ENCODE data around the gene PXDC1.
"Not testable (repeated sequence)": the region's sequence is repeated elsewhere in the genome, so short reads cannot be mapped to it uniquely, and the experiment has no call there.

The PXDC1 gene

GRCh38 chr6:3782876-3783832, 31.6 kb upstream of the PXDC1 start:
- DNase-seq: no peak

GRCh38 chr6:3781504-3781903, 30.0 kb upstream of the PXDC1 start:
- DNase-seq: no peak

- no peak for DNase-seq
Observed at GRCh38 chr6:3779574-3779849, 28.0 kb upstream of the PXDC1 start.

- no peak for DNase-seq
Observed at GRCh38 chr6:3778701-3779573, 27.4 kb upstream of the PXDC1 start.

GRCh38 chr6:3777730-3778461, 26.4 kb upstream of the PXDC1 start:
- no peak for DNase-seq

- DNase-seq: no peak
Observed at GRCh38 chr6:3776881-3777507, 25.5 kb upstream of the PXDC1 start.

GRCh38 chr6:3775847-3776246, 24.3 kb upstream of the PXDC1 start:
- DNase-seq: no peak

- no peak for DNase-seq
Observed at GRCh38 chr6:3775386-3775785, 23.9 kb upstream of the PXDC1 start.

- no peak for DNase-seq
Observed at GRCh38 chr6:3773678-3774298, 22.3 kb upstream of the PXDC1 start.

- not testable (repeated sequence) for DNase-seq
Observed at GRCh38 chr6:3772127-3772999, 20.9 kb upstream of the PXDC1 start.

- DNase-seq: no peak
Observed at GRCh38 chr6:3771407-3772011, 20.0 kb upstream of the PXDC1 start.

- no peak for DNase-seq
Observed at GRCh38 chr6:3770023-3770720, 18.7 kb upstream of the PXDC1 start.

GRCh38 chr6:3769610-3770009, 18.1 kb upstream of the PXDC1 start:
- no peak for DNase-seq

- DNase-seq: no peak
Observed at GRCh38 chr6:3768502-3768901, 17.0 kb upstream of the PXDC1 start.

- not testable (repeated sequence) for DNase-seq
Observed at GRCh38 chr6:3767483-3767882, 16.0 kb upstream of the PXDC1 start.

GRCh38 chr6:3766214-3766613, 14.7 kb upstream of the PXDC1 start:
- no peak for DNase-seq

GRCh38 chr6:3765415-3765814, 13.9 kb upstream of the PXDC1 start:
- no peak for DNase-seq

GRCh38 chr6:3764516-3765335, 13.2 kb upstream of the PXDC1 start:
- no peak for DNase-seq

GRCh38 chr6:3762852-3763251, 11.3 kb upstream of the PXDC1 start:
- DNase-seq: no peak
